OCI-M2 (cell line): ENCODE data around the gene C19orf85.

Source experiments
- DNase-seq: peaks from one replicate; lab custom pipeline; 2025; ENCODE audit not compliant: unreplicated experiment; lab: John Stamatoyannopoulos, UW

C19orf85 gene

DNA sequence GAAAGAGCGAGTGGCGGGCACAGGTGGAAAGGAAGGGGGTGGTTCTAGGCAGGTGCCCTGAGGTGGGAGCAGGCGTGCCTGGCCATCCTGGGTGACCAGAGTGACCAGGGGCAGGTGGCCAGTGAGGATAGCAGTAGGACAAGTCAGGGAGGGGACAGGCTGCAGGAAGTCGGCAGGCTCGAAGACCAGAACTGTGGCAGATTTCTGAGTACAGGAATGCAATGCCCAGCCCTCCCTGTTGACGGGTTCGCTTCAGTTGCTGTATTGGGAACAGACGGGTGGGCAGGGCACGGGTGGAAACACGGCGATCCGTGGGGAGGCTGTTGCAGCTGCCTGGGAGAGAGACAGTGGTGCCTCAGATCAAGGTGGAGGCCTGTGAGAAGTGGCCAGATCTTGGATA is 13.8 kb upstream of the C19orf85 start:
- no peak for DNase-seq

GRCh38 chr19:55477905-55478304 is 13.4 kb upstream of the C19orf85 start:
- DNase-seq, result no peak

DNA sequence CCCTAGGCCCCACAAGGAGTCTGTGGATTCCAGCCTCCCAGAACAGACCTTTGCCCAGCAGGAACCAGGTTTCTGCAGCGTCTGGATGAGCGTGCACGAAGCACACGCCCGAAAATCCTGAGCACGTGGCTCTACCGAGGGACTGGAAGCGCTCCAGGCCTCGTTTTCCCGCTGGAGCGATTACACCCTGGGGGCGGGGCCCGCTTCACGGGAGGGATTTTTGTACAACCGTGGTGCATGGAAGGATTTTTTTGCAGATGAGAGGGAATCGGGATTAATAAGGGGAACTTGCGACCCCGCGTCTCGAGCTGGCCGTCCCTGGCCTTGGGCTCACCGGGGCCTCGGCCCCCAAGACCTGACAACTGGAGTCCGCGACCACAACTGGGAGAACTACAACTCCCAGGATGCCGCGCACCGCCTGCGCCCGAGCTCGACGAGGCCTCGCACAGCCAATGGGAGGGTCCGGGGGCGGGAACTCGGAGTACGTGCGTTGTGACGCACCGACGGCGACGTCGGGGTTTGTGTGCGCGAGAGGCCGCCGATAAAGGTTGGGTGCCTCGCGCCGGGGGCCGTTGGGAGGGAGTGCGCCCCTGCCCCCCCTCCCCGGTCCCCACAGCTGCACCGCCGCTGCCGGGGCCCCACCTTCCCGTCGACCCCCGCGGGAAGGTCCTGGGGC is 11.7 kb upstream of the C19orf85 start, which contains the start of gene ZNF628:
Gene ZNF628, plus strand, starts transcription at position 518 of the 676 bp plus-strand sequence. CDS start 3,294 bp downstream, outside the sequence.
- DNase-seq, result peak; percentile 72

DNA sequence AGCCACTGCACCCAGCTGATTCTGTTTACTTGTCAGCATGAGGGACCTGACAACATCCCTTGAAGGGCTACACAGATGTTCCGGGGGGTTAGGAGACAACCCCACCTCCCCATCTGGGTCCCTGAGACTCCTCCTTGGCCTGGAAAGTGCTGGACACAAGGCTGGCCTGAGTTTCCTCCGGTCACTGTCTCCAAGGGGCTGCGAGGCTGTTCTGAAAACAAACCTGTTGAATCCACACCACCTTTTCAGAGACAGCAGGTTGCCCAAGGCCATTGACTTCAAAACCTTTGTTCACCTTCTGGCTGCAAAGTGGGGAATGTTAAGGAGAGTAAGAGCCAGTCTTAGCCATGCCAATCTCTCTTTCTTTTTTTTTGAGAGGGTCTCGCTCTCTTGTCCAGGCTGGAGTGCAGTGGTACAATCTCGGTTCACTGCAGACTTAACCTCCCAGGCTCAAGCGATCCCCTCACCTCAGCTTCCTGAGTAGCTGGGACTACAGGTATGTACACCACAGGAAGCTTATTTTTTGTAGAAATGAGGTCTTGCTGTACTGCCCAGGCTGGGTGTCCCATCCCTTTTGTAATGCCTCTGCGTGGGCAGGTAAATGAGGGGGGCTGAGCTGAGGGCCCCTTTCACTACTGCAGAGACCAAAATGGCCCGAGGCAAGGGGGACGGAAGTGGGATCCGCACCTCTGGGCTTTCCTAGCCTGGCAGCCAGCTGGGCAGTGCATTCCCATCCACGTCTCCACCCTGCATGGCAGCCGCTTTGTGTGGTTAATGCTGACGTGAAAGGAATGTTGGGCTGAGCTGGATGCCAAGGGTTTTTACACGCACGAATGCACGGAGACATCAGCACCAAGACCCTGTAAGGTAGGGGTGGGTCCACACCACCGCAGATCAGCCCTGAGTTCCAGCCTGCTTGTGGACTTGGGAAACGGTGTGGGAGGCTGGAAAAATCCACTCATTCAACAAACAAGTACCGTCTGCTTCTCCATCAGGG is 10.0 kb upstream of the C19orf85 start:
- no peak for DNase-seq

DNA sequence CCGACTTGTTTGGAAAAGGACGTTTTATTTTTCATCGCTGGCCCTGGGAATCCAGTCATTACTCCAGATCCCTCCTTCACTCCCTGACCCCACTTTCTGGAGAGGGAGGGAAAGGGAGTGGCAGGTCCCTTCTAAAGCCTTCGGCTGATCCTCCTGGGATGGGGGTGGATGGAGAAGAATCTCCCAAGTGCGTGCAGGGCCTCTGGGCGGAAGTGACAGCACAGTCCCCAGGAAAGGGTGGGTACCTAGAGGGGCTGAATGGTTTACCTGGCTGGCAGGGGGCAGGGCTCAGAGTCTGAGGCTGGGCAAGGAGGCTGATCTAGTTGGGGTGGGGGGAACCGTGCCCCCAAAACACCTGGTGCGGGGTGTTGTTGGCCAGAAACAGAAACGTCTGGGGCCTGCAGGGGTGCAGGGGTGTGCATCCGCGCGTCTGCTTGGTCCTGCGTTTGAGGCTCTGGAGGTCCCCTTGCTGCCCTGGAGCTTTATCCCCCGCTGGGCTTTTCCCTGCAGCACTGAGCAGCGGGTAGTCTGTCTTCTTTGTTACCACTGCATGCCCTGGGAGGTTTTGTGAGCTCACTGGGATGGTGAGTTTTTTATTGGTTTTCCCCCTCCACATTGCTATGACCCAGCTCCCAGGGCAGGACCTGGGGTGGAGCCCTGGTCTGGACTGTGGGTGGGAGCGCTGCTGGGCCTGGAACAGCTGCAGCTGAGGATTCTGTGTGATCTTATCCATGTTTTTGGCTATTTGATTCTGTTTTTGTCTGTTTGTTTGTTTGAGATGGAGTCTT is 8.9 kb upstream of the C19orf85 start:
- no peak for DNase-seq

DNA sequence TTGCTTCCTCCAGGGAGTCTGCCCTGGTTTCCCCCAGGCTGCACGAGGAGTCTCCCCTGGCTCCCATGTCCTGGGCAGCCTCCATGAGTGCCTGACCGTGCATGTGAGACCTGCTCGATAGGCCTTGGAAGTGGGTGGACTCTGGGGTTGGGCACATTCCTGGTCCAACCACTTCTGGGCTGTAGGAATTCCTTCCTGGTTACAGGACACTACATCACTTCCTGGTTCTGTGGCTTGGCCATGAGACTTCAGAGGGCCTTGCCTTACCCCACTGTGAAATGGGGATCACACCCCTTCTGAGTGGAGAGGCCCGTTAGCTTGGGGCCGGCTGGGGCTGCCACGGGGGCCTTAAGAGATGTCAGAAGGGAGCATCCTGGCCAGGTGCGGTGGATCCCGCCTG is 7.9 kb upstream of the C19orf85 start:
- DNase-seq, result no peak

- no peak for DNase-seq
Measured at GRCh38 chr19:55471266-55471665, 6.7 kb upstream of the C19orf85 start.

- no peak for DNase-seq
Measured at GRCh38 chr19:55468054-55468393, 3.5 kb upstream of the C19orf85 start.

DNA sequence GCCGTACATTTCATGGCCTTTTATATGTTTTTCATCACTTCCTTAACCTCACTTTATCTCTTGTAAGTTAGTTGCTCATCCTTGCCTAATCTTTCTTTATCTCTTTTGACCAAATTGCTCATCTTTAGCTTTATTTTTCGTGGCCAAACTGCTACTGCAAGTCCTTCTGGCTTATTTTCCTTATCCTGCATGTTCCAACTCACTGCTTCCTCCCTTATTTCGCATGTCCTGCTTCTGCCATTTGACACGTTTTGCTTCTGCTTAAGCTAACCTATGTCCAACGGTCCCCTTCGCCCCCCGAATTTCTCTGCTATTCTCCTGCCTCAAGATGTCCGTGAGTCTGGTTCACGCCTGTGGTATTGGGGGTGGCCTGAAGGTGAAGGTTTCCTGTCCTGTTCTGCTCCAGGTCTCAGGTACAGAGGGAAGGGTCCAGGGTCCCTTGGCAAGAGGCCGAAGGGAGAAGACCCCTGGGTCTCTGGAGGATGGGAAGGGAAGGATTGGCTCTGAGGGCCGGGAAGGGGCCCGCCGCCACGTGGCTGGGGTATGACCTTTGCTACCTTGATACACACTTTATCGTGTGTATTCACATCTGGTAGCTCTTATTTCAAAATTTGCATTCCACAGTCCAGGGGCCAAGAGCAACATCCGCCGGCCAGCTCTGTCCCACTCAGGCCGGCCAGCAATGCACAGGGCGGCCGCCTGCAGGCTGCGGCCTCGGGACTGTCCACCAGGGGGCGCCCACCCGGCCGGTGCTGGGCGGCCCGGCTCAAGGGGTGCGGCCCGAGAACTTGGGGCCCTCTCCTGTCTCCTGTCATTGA is 2.9 kb upstream of the C19orf85 start:
- peak; percentile 71 for DNase-seq

- no peak for DNase-seq
Measured at GRCh38 chr19:55466241-55466614, 1.7 kb upstream of the C19orf85 start.

DNA sequence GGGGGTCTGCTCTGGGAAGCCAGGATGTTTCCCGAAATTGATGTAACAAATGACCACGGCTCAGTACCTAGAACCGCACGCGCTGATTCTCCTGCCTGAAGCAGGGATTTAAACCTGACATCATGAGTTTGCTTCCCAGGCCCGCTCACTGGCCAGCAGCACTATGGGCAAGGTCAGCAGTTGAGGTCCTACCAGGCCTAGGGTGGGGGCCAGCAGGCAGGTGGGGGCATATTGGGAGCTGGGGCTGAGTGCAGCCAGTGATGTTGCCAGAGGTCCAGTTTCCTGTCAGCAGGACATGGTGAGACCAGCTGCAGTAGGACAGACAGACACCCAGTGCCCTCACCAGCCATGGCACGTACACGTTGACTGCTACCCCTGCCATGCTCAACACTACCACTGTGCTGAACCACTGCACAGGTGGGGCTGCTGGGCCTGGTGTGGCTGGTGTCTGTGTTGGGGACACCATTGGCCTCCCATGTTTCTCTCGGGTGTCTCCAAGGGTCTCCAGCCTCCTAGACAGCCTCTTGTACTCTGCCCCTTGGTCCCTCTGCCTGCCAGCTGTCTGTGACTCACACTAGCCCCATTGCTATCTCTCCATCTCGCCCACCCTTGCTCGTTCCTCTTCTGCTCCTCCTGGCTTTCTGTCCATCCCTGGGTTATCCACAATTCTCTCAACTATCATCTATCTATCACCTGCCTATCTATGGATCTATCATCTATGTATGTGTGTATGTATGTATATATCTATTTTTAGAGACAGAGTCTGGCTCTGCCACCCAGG is 1.1 kb upstream of the C19orf85 start:
- no peak for DNase-seq

GRCh38 chr19:55464039-55464661 is 401 bp downstream of the C19orf85 start:
- no peak for DNase-seq

- no peak for DNase-seq
Measured at GRCh38 chr19:55463583-55464031, 944 bp downstream of the C19orf85 start.

DNA sequence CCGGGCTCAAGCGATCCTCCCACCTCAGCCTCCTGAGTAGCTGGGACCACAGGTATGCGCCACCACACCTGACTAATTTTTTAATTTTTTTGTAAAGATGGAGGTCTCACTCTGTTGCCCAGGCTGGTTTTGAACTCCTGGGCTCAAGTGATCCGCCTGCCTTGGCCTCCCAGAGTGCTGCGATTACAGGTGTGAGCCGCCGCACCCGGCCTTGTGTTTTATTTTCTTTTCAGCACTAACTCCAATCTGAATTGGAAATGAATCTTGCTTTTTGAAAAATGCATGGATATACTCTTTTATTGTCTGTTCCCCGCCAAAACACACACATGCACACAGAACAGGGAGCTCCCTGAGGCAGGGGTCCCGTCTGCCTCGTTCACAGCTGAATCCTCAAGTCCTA is 1.8 kb downstream of the C19orf85 start:
- DNase-seq, result no peak

DNA sequence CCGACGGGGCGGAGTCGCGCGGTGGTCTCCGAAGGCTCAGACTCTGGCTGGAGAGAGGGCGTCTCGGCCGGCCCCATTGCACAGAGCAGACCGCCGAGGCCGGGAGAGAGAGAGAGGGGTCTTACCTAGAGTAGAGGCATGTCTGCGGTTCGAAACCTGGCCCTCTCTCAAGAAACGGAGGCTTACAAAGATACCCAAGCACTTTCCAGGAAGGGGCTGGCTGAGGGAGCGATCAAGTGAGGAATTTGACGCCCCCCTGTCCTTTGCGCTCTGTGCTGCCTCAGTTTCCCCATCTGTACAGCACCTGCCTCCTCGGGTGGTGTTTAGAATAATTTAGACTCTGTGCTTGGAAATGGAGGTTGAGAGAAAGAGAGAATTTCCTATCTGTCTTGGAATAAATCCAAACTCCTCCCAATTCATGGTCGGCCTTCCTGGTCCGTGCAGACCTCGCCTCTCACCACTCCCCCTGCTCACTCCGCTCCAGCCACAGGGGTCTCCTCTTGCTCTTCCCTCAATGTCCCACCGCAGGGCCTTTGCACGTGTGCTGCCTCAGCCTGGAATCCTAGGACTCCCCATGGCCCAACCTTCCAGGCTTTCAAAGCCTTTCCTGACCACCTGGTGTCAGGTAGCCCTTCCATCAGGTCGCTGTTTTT is 2.5 kb downstream of the C19orf85 start:
- DNase-seq, result no peak

- DNase-seq, result peak; percentile 97
Measured at GRCh38 chr19:55461259-55461973, 3.1 kb downstream of the C19orf85 start, which contains the start of gene ISOC2. TSS of gene ISOC2 (minus strand) at chr19:55461642. CDS start at chr19:55456486, 5,156 bp downstream.

DNA sequence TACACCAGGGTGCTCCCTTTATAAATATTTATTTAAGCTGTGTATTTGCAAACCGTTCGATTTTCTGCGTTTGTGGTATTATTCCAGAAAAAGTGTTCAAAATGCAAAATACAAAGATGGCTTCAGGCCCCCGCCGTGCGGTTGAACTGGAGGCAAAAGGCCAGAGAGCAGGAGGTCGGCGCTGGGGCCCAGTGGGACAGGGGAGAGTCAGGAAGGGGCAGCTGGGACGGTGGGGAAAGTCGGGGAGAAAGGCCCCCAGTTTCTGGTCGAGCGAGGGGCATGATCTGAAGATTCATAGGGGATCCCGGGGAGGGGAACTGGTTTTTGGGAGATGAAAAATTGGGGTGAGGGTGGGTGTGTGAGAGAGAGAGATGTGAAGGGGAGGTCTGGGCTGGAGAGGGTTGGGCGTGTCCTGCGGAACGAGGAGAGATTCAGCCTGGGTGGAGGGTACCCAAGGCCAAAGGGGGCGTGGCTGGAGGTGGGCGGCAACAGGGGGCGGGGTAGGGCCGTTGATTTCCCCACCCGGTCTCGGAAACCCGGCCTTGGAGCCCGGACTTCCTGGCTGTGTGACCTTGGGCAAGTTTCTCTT is 3.8 kb downstream of the C19orf85 start:
- peak; percentile 36 for DNase-seq
